ENCODE measurements around the gene CREM. TPM values are rescaled to one million over a fixed set of nuclear protein-coding genes. Genes with fewer than 3 reads are reported as not detected.

Gene CREM
- total RNA-seq, 2 donors from 2014 or later: 34.1 to 53.4 TPM

DNA sequence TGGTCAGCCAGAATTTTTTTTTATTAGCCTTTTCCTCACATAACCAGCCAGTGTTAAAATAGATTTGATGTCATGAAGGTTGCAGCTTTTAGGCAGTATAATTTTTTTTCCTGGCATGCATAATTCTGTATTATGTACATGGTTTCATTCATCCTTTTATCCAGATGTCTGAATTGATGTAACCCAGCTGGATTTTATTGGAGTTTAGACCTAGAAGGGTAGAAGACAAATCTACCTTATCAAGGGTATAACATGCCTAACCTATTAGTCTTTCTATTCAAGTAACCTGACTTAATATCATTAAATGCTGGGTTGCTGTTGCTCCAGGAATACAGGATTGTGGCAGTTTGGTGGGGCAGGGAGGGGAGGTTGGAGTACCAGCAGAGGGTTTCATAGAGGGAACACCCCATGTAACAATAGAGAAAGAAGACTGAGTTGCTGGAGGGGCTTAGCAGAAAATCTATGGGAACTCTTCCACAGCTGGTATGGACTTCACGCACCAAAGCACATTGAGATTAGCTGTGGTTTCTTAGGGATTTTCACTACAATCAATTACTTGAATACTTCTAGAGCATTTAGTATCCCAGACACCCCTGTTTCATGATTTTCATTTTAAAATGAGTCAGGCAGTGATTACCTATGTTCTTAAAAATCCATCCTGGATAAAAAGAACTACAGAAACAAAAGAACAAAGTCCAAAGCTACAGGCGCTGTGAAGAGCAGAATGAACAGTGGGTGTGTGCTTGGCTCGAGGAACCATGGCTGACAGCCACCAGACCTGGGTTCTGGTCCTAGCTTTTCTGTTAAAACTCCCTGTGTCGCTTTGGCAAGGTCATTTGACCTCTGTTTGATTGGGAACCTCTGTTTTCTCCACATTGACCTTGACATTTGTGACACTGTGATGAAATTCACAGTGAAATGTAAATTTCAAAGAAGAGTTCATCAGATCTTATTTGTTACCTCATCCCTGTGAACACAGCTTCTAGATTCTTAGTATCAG lies 93.5 kb downstream of the CREM start:
- Histone ChIP-seq H3K27ac (no peak overlapping the region), H3K4me3 (no peak overlapping the region), H3K4me1 (ENCODE audit: control insufficient read depth in 1 of 2, low read depth in 2 of 2) (peaks cover 0 to 4% of the 10 kb centered on the region in 2 donors), H3K27me3 (replicated peaks; ENCODE audit: insufficient read depth) (no peaks in the 10 kb centered on the region), H3K36me3 (no peaks in the 10 kb centered on the region), H3K9me3 (no peaks in the 10 kb centered on the region)
- no peak for DNase-seq (ENCODE audit: low spot score)
- TF ChIP-seq CTCF (IDR thresholded peaks at IDR 0.05): no peak
- no peak for ATAC-seq (ENCODE audit: insufficient number of reproducible peaks, low FRiP score, low read depth)

DNA sequence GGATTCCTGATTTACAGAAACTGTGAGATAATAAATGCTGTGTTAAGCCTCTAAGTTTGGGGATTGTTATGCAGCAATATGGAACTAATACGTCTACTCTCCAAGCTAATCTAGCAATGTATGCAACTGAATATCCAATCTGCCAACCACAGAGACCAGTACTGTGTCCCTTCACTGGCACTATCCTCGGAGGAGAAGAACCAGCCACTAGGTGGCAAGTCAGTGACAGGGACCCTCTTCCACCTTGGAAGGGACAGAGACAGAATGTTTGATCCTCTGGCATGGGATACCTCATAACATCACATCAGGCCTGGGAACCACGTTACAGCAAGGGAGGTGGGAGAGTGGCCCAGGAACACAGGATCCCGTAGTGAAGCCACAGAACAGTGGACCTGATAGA lies 96.4 kb downstream of the CREM start:
- no peaks in the 10 kb centered on the region for H3K9me3 ChIP-seq
- DNase-seq (ENCODE audit: low spot score): no peak
- H3K36me3 ChIP-seq: no peaks in the 10 kb centered on the region
- H3K27me3 ChIP-seq (replicated peaks; ENCODE audit: insufficient read depth): no peaks in the 10 kb centered on the region
- TF ChIP-seq CTCF (IDR thresholded peaks at IDR 0.05): no peak
- ATAC-seq (ENCODE audit: insufficient number of reproducible peaks, low FRiP score, low read depth): no peak
- H3K4me3 ChIP-seq: no peak overlapping the region
- no peak overlapping the region for H3K27ac ChIP-seq
- peaks cover 0 to 4% of the 10 kb centered on the region in 2 donors for H3K4me1 ChIP-seq (ENCODE audit: control insufficient read depth in 1 of 2, low read depth in 2 of 2)

DNA sequence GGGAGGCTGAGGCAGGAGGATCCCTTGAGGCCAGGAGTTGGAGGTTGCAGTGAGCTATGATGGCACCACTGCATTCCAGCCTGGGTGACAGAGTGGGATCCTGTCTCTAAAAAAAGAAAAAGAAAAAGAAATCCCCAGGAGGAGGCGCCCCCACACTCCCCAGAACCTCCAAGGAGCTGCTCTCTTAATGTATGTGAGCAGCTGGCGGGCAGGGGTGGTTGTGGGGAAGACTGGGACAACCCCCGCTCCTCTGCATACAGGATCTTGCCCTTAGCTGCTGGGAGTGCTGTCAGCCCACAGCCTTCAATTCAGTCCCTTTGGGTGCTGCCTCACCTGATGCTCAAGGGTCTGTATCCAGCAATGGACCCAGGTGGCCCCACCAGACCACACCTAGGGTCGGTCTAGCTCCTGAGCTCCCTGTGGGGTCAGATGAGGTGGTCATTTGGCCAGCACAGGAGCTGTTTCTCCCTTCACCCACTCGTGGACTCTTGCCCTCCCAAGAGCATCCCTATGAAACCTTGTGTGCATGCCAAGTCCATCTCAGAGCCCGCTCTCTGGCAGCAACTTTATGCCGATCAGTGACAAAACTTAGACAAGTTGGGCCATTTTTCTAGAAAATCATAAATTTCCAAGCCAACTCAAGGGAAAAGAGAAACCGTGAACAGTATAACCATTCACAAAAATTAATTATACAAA lies 97.5 kb downstream of the CREM start:
- H3K27ac ChIP-seq: no peak overlapping the region
- H3K4me1 ChIP-seq (ENCODE audit: control insufficient read depth in 1 of 2, low read depth in 2 of 2): no peaks in the 10 kb centered on the region
- no peak for TF ChIP-seq CTCF (IDR thresholded peaks at IDR 0.05)
- no peak overlapping the region for H3K4me3 ChIP-seq
- no peaks in the 10 kb centered on the region for H3K9me3 ChIP-seq
- H3K36me3 ChIP-seq: no peaks in the 10 kb centered on the region
- DNase-seq (ENCODE audit: low spot score) (no peak), ATAC-seq (ENCODE audit: insufficient number of reproducible peaks, low FRiP score, low read depth) (no peak)
- no peaks in the 10 kb centered on the region for H3K27me3 ChIP-seq (replicated peaks; ENCODE audit: insufficient read depth)

DNA sequence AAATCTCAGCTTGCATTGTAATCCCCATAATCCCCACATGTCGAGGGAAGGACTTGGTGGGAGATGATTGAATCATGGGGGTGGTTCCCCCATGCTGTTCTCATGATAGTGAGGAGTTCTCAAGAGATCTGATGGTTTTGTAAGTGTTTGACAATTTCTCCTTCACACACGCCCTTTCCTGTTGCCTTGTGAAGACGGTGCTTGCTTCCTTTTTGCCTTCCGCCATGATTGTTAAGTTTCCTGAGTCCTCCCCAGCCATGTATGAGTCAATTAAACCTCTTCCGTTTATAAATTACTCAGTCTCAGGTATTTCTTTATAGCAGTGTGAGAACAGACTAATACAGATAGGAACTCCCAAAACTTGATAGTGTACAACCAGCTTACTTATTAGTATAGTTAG lies 98.6 kb downstream of the CREM start:
- no peaks in the 10 kb centered on the region for H3K36me3 ChIP-seq
- no peak overlapping the region for H3K27ac ChIP-seq
- no peak overlapping the region for H3K4me3 ChIP-seq
- no peak for DNase-seq (ENCODE audit: low spot score)
- TF ChIP-seq CTCF (IDR thresholded peaks at IDR 0.05): no peak
- H3K9me3 ChIP-seq: no peaks in the 10 kb centered on the region
- no peaks in the 10 kb centered on the region for H3K4me1 ChIP-seq (ENCODE audit: control insufficient read depth in 1 of 2, low read depth in 2 of 2)
- no peaks in the 10 kb centered on the region for H3K27me3 ChIP-seq (replicated peaks; ENCODE audit: insufficient read depth)
- ATAC-seq (ENCODE audit: insufficient number of reproducible peaks, low FRiP score, low read depth): no peak

- no peaks in the 10 kb centered on the region for H3K4me1 ChIP-seq (ENCODE audit: control insufficient read depth in 1 of 2, low read depth in 2 of 2)
- no peak overlapping the region for H3K27ac ChIP-seq
- H3K36me3 ChIP-seq: no peaks in the 10 kb centered on the region
- H3K4me3 ChIP-seq: no peak overlapping the region
- TF ChIP-seq CTCF (IDR thresholded peaks at IDR 0.05): no peak
- no peaks in the 10 kb centered on the region for H3K27me3 ChIP-seq (replicated peaks; ENCODE audit: insufficient read depth)
- no peak for DNase-seq (ENCODE audit: low spot score)
- no peak for ATAC-seq (ENCODE audit: insufficient number of reproducible peaks, low FRiP score, low read depth)
- H3K9me3 ChIP-seq: no peaks in the 10 kb centered on the region
These were observed 99.9 kb downstream of the CREM start for GRCh38 chr10:35226507-35226906.

Measured in thoracic aorta (tissue), 2 donors.